Ramos (cell line): ENCODE measurements around the gene RALGAPA2.

ENCODE experiments used
- in situ Hi-C: fragments of 300-500 bp; cut with MboI; formaldehyde crosslinking; loops from one replicate; pipeline ENCODE4 v1.14.3; 2022; ENCODE audit warnings: low sequenced_read_pairs; ENCODE audit not compliant: unreplicated experiment

Gene RALGAPA2

GRCh38 chr20:20395087-20395486, 317.4 kb downstream of the RALGAPA2 start:
- in situ Hi-C loops: no loop called here

GRCh38 chr20:20393207-20394120, 319.0 kb downstream of the RALGAPA2 start:
- in situ Hi-C loops: no loop called here

GRCh38 chr20:20391766-20392165, 320.7 kb downstream of the RALGAPA2 start:
- in situ Hi-C loops: no loop called here

GRCh38 chr20:20391115-20391514, 321.3 kb downstream of the RALGAPA2 start:
- in situ Hi-C loops: no loop called here

GRCh38 chr20:20390393-20390792, 322.1 kb downstream of the RALGAPA2 start:
- in situ Hi-C loops: no loop called here

- in situ Hi-C loops: no loop called here
Observed at GRCh38 chr20:20386192-20386591, 326.3 kb downstream of the RALGAPA2 start.

GRCh38 chr20:20375862-20376261, 336.6 kb downstream of the RALGAPA2 start:
- in situ Hi-C loops: no loop called here

- in situ Hi-C loops: no loop called here
Observed at GRCh38 chr20:20373091-20373571, 339.3 kb downstream of the RALGAPA2 start.

GRCh38 chr20:20371681-20372080, 340.8 kb downstream of the RALGAPA2 start:
- in situ Hi-C loops: no loop called here

GRCh38 chr20:20371083-20371482, 341.4 kb downstream of the RALGAPA2 start:
- in situ Hi-C loops: no loop called here

GRCh38 chr20:20370094-20370575, 342.3 kb downstream of the RALGAPA2 start:
- in situ Hi-C loops: no loop called here

- in situ Hi-C loops: no loop called here
Observed at GRCh38 chr20:20369250-20370093, 343.0 kb downstream of the RALGAPA2 start.

- in situ Hi-C loops: no loop called here
Observed at GRCh38 chr20:20368418-20369249, 343.8 kb downstream of the RALGAPA2 start.

GRCh38 chr20:20367575-20368417, 344.6 kb downstream of the RALGAPA2 start, which contains the start of gene INSM1:
Gene INSM1, plus strand, starts transcription at chr20:20368104. Its CDS starts 164 bp downstream, at chr20:20368268.
- in situ Hi-C loops: no loop called here

GRCh38 chr20:20366876-20367574, 345.4 kb downstream of the RALGAPA2 start:
- in situ Hi-C loops: no loop called here

- in situ Hi-C loops: no loop called here
Observed at GRCh38 chr20:20366551-20366875, 345.9 kb downstream of the RALGAPA2 start.

GRCh38 chr20:20365480-20366161, 346.8 kb downstream of the RALGAPA2 start:
- in situ Hi-C loops: no loop called here
